Hepatocyte (in vitro differentiated cells): ENCODE measurements around the gene KCNN3. TPM values are rescaled to one million over a fixed set of nuclear protein-coding genes. Genes with fewer than 3 reads are reported as not detected.

Experiments
- DNase-seq: peaks from one replicate; pipeline ENCODE4 v3.0.0-alpha.2; 2016; ENCODE audit warnings: low spot score
- H2AFZ ChIP-seq: fragments of 200-600 bp; sonication (generic); 2 replicates; pipeline ENCODE4 v1.6.0; 2016; ENCODE audit warnings: antibody characterized with exemption, mild to moderate bottlenecking
- H3K27ac ChIP-seq: fragments of 200-600 bp; sonication (generic); 2 replicates; pipeline ENCODE4 v1.5.1; 2016; ENCODE audit warnings: mild to moderate bottlenecking
- H3K27me3 ChIP-seq: fragments of 200-600 bp; sonication (generic); 2 replicates; pipeline ENCODE4 v1.6.1; 2016
- H3K36me3 ChIP-seq: fragments of 200-600 bp; sonication (generic); replicated peaks from 2 replicates; pipeline ENCODE4 v1.5.1; 2016; ENCODE audit warnings: low read depth; ENCODE audit not compliant: insufficient read depth
- H3K4me1 ChIP-seq: fragments of 200-600 bp; sonication (generic); 2 replicates; pipeline ENCODE4 v1.5.1; 2016; ENCODE audit warnings: mild to moderate bottlenecking, moderate library complexity; ENCODE audit not compliant: insufficient read depth
- H3K4me2 ChIP-seq: fragments of 200-600 bp; sonication (generic); 2 replicates; pipeline ENCODE4 v1.6.0; 2016
- H3K4me3 ChIP-seq: fragments of 200-600 bp; sonication (generic); 2 replicates; pipeline ENCODE4 v1.5.1; 2016; ENCODE audit warnings: mild to moderate bottlenecking
- H3K79me2 ChIP-seq: fragments of 200-600 bp; sonication (generic); 2 replicates; pipeline ENCODE4 v1.6.0; 2017; ENCODE audit warnings: mild to moderate bottlenecking
- H3K9me2 ChIP-seq: fragments of 200-600 bp; sonication (generic); replicated peaks from 2 replicates; pipeline ENCODE4 v1.6.0; 2017; ENCODE audit warnings: mild to moderate bottlenecking; ENCODE audit not compliant: insufficient read depth
- H3K9me3 ChIP-seq: fragments of 200-600 bp; sonication (generic); 2 replicates; pipeline ENCODE4 v1.5.1; 2016; ENCODE audit warnings: low read depth, mild to moderate bottlenecking
- H4K20me1 ChIP-seq: fragments of 200-600 bp; sonication (generic); 2 replicates; pipeline ENCODE4 v1.6.0; 2016; ENCODE audit warnings: mild to moderate bottlenecking; ENCODE audit not compliant: insufficient read depth, poor library complexity, severe bottlenecking
- CTCF ChIP-seq: fragments of 200-600 bp; sonication (generic); IDR thresholded peaks from 2 replicates; pipeline ENCODE4 v1.5.1; 2016; ENCODE audit warnings: antibody characterized with exemption, mild to moderate bottlenecking; ENCODE audit not compliant: poor library complexity
- EZH2 ChIP-seq: fragments of 200-600 bp; sonication (generic); IDR thresholded peaks from 2 replicates; pipeline ENCODE4 v1.6.1; 2016; ENCODE audit warnings: antibody characterized with exemption, mild to moderate bottlenecking, borderline replicate concordance
- EZH2phosphoT487 ChIP-seq: fragments of 200-600 bp; sonication (generic); IDR thresholded peaks from one replicate; pipeline ENCODE4 v1.6.1; 2018; ENCODE audit warnings: antibody characterized with exemption, mild to moderate bottlenecking, low read depth, moderate library complexity; ENCODE audit not compliant: unreplicated experiment, severe bottlenecking
- WGBS: methylation state at CpG from one replicate; pipeline ENCODE4 v1.1.6; 2016; ENCODE audit warnings: low lambda C conversion rate; ENCODE audit errors: missing lambda C conversion rate; 5-methylcytosine and 5-hydroxymethylcytosine counted together
- polyA plus RNA-seq: library from polyadenylated mRNA; unstranded; fragments of >200 nt; fragmentation: Nextera tagmentation; extraction: Ambion mirVana; gene quantifications from 2 replicates; pipeline ENCODE4 v1.2.1, GENCODE V29; 2016
- total RNA-seq: library from RNA; depleted of rRNA; stranded (reverse); fragments of >200 nt; gene quantifications from 2 replicates; pipeline ENCODE4 v1.2.3, GENCODE V29; 2014

The KCNN3 gene
- total and polyA plus RNA-seq, 2 experiments from 2014 or later: 0.56 to 0.67 TPM

- TF ChIP-seq EZH2: no peak
- TF ChIP-seq CTCF: no peak
- TF ChIP-seq EZH2phosphoT487: no peak
- H3K36me3 ChIP-seq: no peaks in the 10 kb centered on the region
- H3K4me1 ChIP-seq: no peaks in the 10 kb centered on the region
- H3K27ac ChIP-seq: no peak overlapping the region
- no peak overlapping the region for H2AFZ ChIP-seq
- H4K20me1 ChIP-seq: no peaks in the 10 kb centered on the region
- no peak for DNase-seq
- H3K4me2 ChIP-seq: no peak overlapping the region
- no peak overlapping the region for H3K4me3 ChIP-seq
- H3K9me2 ChIP-seq: no peaks in the 10 kb centered on the region
- H3K79me2 ChIP-seq: no peaks in the 10 kb centered on the region
- H3K9me3 ChIP-seq: no peaks in the 10 kb centered on the region
- peaks cover 27% of the 10 kb centered on the region for H3K27me3 ChIP-seq
- WGBS: 92% methylated on average over 2 of the region's 2 CpGs
These were observed 67.6 kb downstream of the KCNN3 start for GRCh38 chr1:154802336-154802969.

- 91% methylated on average over 16 of the region's 16 CpGs for WGBS
- TF ChIP-seq EZH2phosphoT487 (no peak), CTCF (no peak), EZH2 (no peak)
These were observed 68.7 kb downstream of the KCNN3 start for GRCh38 chr1:154801234-154802011.

GRCh38 chr1:154799188-154799587, 70.9 kb downstream of the KCNN3 start:
- peaks cover 4% of the 10 kb centered on the region for H3K27me3 ChIP-seq
- H3K79me2 ChIP-seq: no peaks in the 10 kb centered on the region
- H3K27ac ChIP-seq: no peak overlapping the region
- H3K4me2 ChIP-seq: no peak overlapping the region
- no peaks in the 10 kb centered on the region for H3K9me3 ChIP-seq
- 92% methylated on average over 5 of the region's 5 CpGs for WGBS
- TF ChIP-seq EZH2phosphoT487: no peak
- TF ChIP-seq CTCF: no peak
- no peak for TF ChIP-seq EZH2
- no peak overlapping the region for H2AFZ ChIP-seq
- H3K36me3 ChIP-seq: no peaks in the 10 kb centered on the region
- no peaks in the 10 kb centered on the region for H4K20me1 ChIP-seq
- H3K9me2 ChIP-seq: no peaks in the 10 kb centered on the region
- no peak overlapping the region for H3K4me3 ChIP-seq
- no peaks in the 10 kb centered on the region for H3K4me1 ChIP-seq
- DNase-seq: no peak

More at GRCh38 chr1:154801234-154802011, 68.7 kb downstream of the KCNN3 start:
- no peak for DNase-seq
- Histone ChIP-seq H3K79me2 (no peaks in the 10 kb centered on the region), H3K36me3 (no peaks in the 10 kb centered on the region), H3K4me2 (no peak overlapping the region), H4K20me1 (no peaks in the 10 kb centered on the region), H3K4me1 (no peaks in the 10 kb centered on the region), H3K9me2 (no peaks in the 10 kb centered on the region), H3K4me3 (no peak overlapping the region), H3K27me3 (peaks cover 22% of the 10 kb centered on the region), H3K9me3 (no peaks in the 10 kb centered on the region), H2AFZ (no peak overlapping the region), H3K27ac (no peak overlapping the region)
